ENCODE data around the gene KMO. TPM values are rescaled to one million over a fixed set of nuclear protein-coding genes. Genes with fewer than 3 reads are reported as not detected.

KMO gene
- total and polyA plus RNA-seq, 2 of the 13 experiments (the other 11 are each of a cell fraction or from before 2014, with no cell fraction given): 0.01 TPM; not detected in 1

DNA sequence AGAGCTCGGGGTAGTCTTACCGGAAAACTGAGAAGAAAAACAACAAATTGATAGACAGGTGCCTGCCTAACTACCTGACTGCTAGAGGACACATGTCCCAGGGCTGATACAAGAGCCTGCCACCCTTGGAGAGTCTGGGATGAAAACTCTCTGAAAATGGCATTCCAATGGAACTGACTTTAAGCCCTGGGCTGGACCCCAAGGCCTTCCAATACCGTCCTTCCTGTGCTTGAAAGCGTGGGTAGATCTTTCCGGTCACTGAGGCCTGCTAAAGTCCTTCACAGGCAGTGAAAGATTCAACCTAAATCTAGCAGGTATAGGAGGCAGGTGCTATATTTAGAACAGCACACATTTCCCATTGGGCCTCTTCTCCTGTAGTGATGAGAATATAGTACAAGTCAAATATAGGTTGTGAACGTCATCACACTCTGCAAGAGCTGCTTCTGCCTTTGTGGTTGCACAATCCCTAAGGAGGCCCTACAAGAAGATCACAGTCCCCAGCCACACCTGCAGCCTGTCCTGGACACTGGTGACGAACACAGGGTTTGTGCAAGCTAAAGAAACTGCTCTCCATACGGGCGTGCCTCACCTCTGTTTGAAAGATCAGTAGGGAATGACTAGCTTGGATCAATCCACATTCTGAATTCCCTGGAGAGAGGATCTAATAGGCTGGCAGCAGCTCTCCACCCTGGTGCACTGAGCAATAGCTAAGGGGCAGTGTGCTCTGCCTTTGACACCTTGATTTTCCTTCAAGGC is 108.9 kb downstream of the KMO start (continued):
- TF ChIP-seq, protein P1, sequence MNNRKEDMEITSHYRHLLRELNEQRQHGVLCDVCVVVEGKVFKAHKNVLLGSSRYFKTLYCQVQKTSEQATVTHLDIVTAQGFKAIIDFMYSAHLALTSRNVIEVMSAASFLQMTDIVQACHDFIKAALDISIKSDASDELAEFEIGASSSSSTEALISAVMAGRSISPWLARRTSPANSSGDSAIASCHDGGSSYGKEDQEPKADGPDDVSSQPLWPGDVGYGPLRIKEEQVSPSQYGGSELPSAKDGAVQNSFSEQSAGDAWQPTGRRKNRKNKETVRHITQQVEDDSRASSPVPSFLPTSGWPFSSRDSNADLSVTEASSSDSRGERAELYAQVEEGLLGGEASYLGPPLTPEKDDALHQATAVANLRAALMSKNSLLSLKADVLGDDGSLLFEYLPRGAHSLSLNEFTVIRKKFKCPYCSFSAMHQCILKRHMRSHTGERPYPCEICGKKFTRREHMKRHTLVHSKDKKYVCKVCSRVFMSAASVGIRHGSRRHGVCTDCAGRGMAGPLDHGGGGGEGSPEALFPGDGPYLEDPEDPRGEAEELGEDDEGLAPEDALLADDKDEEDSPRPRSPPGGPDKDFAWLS (CRISPR knock-in tag; IDR thresholded peaks at IDR 0.05; ENCODE audit: borderline replicate concordance): no peak
- TF ChIP-seq SMAD1 (CRISPR knock-in tag; IDR thresholded peaks at IDR 0.05; ENCODE audit: borderline replicate concordance, low read depth) (0 out of 2 replicates have a peak, but pooled peaks have one; percentile 65), MXI1 (IDR thresholded peaks at IDR 0.05; ENCODE audit: borderline replicate concordance, low read depth, low read length) (no peak), ZC3H13 (CRISPR knock-in tag; IDR thresholded peaks at IDR 0.05) (no peak), CREB1 (IDR thresholded peaks at IDR 0.05) (peak; percentile 18; the same call in 1 of the 2 replicates), CREB1 (CRISPR knock-in tag; IDR thresholded peaks at IDR 0.05) (peak; percentile 48; the same call in 1 of the 2 replicates), FOXJ3 (CRISPR knock-in tag; IDR thresholded peaks at IDR 0.05; ENCODE audit: borderline replicate concordance) (no peak), TEAD3 (CRISPR knock-in tag; optimal IDR thresholded peaks at IDR 0.05; ENCODE audit: borderline replicate concordance) (peak; percentile 5), MAFG (CRISPR knock-in tag; IDR thresholded peaks at IDR 0.05) (no peak), ZNF768 (CRISPR knock-in tag; IDR thresholded peaks at IDR 0.05) (no peak), ZMYM4 (CRISPR knock-in tag; IDR thresholded peaks at IDR 0.05) (no peak), SALL1 (CRISPR knock-in tag; IDR thresholded peaks at IDR 0.05) (peak; percentile 47; the same call in 1 of the 2 replicates), ZEB1 (IDR thresholded peaks at IDR 0.05; ENCODE audit: insufficient replicate concordance, low read depth) (peak; percentile 34), ZNF788 (CRISPR knock-in tag; IDR thresholded peaks at IDR 0.05; ENCODE audit: borderline replicate concordance) (no peak), MIER3 (CRISPR knock-in tag; IDR thresholded peaks at IDR 0.05; ENCODE audit: borderline replicate concordance) (no peak), NFE2 (CRISPR knock-in tag; IDR thresholded peaks at IDR 0.05) (no peak)
- TF ChIP-seq, protein P2, sequence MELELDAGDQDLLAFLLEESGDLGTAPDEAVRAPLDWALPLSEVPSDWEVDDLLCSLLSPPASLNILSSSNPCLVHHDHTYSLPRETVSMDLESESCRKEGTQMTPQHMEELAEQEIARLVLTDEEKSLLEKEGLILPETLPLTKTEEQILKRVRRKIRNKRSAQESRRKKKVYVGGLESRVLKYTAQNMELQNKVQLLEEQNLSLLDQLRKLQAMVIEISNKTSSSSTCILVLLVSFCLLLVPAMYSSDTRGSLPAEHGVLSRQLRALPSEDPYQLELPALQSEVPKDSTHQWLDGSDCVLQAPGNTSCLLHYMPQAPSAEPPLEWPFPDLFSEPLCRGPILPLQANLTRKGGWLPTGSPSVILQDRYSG (CRISPR knock-in tag; IDR thresholded peaks at IDR 0.05): no peak
- TF ChIP-seq, protein P3, sequence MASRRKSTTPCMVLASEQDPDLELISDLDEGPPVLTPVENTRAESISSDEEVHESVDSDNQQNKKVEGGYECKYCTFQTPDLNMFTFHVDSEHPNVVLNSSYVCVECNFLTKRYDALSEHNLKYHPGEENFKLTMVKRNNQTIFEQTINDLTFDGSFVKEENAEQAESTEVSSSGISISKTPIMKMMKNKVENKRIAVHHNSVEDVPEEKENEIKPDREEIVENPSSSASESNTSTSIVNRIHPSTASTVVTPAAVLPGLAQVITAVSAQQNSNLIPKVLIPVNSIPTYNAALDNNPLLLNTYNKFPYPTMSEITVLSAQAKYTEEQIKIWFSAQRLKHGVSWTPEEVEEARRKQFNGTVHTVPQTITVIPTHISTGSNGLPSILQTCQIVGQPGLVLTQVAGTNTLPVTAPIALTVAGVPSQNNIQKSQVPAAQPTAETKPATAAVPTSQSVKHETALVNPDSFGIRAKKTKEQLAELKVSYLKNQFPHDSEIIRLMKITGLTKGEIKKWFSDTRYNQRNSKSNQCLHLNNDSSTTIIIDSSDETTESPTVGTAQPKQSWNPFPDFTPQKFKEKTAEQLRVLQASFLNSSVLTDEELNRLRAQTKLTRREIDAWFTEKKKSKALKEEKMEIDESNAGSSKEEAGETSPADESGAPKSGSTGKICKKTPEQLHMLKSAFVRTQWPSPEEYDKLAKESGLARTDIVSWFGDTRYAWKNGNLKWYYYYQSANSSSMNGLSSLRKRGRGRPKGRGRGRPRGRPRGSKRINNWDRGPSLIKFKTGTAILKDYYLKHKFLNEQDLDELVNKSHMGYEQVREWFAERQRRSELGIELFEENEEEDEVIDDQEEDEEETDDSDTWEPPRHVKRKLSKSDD (CRISPR knock-in tag; IDR thresholded peaks at IDR 0.05; ENCODE audit: low read depth): no peak; the same call in 1 of the 2 replicates
- TF ChIP-seq, protein P4, sequence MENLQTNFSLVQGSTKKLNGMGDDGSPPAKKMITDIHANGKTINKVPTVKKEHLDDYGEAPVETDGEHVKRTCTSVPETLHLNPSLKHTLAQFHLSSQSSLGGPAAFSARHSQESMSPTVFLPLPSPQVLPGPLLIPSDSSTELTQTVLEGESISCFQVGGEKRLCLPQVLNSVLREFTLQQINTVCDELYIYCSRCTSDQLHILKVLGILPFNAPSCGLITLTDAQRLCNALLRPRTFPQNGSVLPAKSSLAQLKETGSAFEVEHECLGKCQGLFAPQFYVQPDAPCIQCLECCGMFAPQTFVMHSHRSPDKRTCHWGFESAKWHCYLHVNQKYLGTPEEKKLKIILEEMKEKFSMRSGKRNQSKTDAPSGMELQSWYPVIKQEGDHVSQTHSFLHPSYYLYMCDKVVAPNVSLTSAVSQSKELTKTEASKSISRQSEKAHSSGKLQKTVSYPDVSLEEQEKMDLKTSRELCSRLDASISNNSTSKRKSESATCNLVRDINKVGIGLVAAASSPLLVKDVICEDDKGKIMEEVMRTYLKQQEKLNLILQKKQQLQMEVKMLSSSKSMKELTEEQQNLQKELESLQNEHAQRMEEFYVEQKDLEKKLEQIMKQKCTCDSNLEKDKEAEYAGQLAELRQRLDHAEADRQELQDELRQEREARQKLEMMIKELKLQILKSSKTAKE (CRISPR knock-in tag; IDR thresholded peaks at IDR 0.05; ENCODE audit: borderline replicate concordance): no peak
- TF ChIP-seq, protein P5, sequence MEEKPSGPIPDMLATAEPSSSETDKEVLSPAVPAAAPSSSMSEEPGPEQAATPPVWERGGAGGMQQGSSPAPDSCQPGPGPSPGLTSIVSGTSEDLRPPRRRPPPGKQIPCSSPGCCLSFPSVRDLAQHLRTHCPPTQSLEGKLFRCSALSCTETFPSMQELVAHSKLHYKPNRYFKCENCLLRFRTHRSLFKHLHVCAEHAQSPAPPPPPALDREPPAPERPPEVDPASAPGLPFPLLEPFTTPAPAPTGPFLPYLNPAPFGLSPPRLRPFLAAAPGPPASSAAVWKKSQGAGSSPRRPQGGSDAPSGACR (CRISPR knock-in tag; IDR thresholded peaks at IDR 0.05): peak; percentile 21; the same call in 1 of the 2 replicates

All from HepG2 (cell line).